ENCODE data around the gene SLC7A9.
"Not testable (repeated sequence)": the region's sequence is repeated elsewhere in the genome, so short reads cannot be mapped to it uniquely, and the experiment has no call there.

Gene SLC7A9

GRCh38 chr19:32881766-32882165, 12.2 kb upstream of the SLC7A9 start:
- DNase-seq (ENCODE audit: low spot score): no peak

- no peak for DNase-seq (ENCODE audit: low spot score)
Measured at GRCh38 chr19:32880622-32881021, 11.1 kb upstream of the SLC7A9 start.

- no peak for DNase-seq (ENCODE audit: low spot score)
Measured at GRCh38 chr19:32879741-32880140, 10.2 kb upstream of the SLC7A9 start.

- DNase-seq (ENCODE audit: low spot score): no peak
Measured at GRCh38 chr19:32878988-32879387, 9.4 kb upstream of the SLC7A9 start.

- DNase-seq (ENCODE audit: low spot score): no peak
Measured at GRCh38 chr19:32877977-32878745, 8.6 kb upstream of the SLC7A9 start.

- no peak for DNase-seq (ENCODE audit: low spot score)
Measured at GRCh38 chr19:32877323-32877912, 7.9 kb upstream of the SLC7A9 start.

GRCh38 chr19:32876919-32877285, 7.3 kb upstream of the SLC7A9 start:
- no peak for DNase-seq (ENCODE audit: low spot score)

GRCh38 chr19:32876236-32876918, 6.8 kb upstream of the SLC7A9 start:
- DNase-seq (ENCODE audit: low spot score): no peak

GRCh38 chr19:32875428-32875827, 5.9 kb upstream of the SLC7A9 start:
- no peak for DNase-seq (ENCODE audit: low spot score)

GRCh38 chr19:32874605-32875004, 5.0 kb upstream of the SLC7A9 start:
- no peak for DNase-seq (ENCODE audit: low spot score)

GRCh38 chr19:32873247-32873959, 3.8 kb upstream of the SLC7A9 start:
- DNase-seq (ENCODE audit: low spot score): no peak

- DNase-seq (ENCODE audit: low spot score): no peak
Measured at GRCh38 chr19:32872391-32872790, 2.8 kb upstream of the SLC7A9 start.

- no peak for DNase-seq (ENCODE audit: low spot score)
Measured at GRCh38 chr19:32870981-32871451, 1.4 kb upstream of the SLC7A9 start.

- no peak for DNase-seq (ENCODE audit: low spot score)
Measured at GRCh38 chr19:32869966-32870573, 503 bp upstream of the SLC7A9 start.

- DNase-seq (ENCODE audit: low spot score): no peak
Measured at GRCh38 chr19:32868206-32868950, 1.2 kb downstream of the SLC7A9 start.

- not testable (repeated sequence) for DNase-seq (ENCODE audit: low spot score)
Measured at GRCh38 chr19:32867436-32867835, 2.1 kb downstream of the SLC7A9 start.

GRCh38 chr19:32866564-32867265, 2.9 kb downstream of the SLC7A9 start:
- no peak for DNase-seq (ENCODE audit: low spot score)

GRCh38 chr19:32866061-32866460, 3.5 kb downstream of the SLC7A9 start:
- no peak for DNase-seq (ENCODE audit: low spot score)

- no peak for DNase-seq (ENCODE audit: low spot score)
Measured at GRCh38 chr19:32865326-32865725, 4.2 kb downstream of the SLC7A9 start.

- DNase-seq (ENCODE audit: low spot score): no peak
Measured at GRCh38 chr19:32864318-32865007, 5.1 kb downstream of the SLC7A9 start.
